Transverse colon (tissue), 4 donors: ENCODE results near the gene SLC35B4.

Experiments
- CTCF ChIP-seq, 5 experiments: fragments of 200-600 bp in 3 of 5; fragments of 450-650 bp in 2 of 5; sonication (generic) in 3 of 5; IDR thresholded peaks; 1 replicate in 2 of 5; 2 replicates in 3 of 5; pipeline ENCODE4 v1.5.1; 2016 to 2017; ENCODE audit warnings: antibody characterized with exemption in 5 of 5, inconsistent platforms in 3 of 5, mild to moderate bottlenecking in 2 of 5, moderate library complexity in 1 of 5
- EP300 ChIP-seq: sonication (generic); formaldehyde crosslinking; IDR thresholded peaks from one replicate; pipeline ENCODE4 v1.6.1; 2017; ENCODE audit warnings: antibody characterized with exemption, low read depth
- POLR2AphosphoS5 ChIP-seq, 3 donors: sonication (generic); formaldehyde crosslinking; IDR thresholded peaks; one replicate each; pipeline ENCODE4 v1.6.1; 2016; ENCODE audit warnings: antibody characterized with exemption in 3 of 3

GRCh38 chr7:134317434-134317833, 704 bp upstream of the SLC35B4 start:
- TF ChIP-seq CTCF (IDR thresholded peaks at IDR 0.05): no peak
- no peak for TF ChIP-seq EP300
- no peak for TF ChIP-seq POLR2AphosphoS5 (IDR thresholded peaks at IDR 0.05)
